ENCODE measurements around the gene KIF18B. TPM values are rescaled to one million over a fixed set of nuclear protein-coding genes. Genes with fewer than 3 reads are reported as not detected.

The KIF18B gene
- polyA plus RNA-seq, 3 donors, result not detected

DNA sequence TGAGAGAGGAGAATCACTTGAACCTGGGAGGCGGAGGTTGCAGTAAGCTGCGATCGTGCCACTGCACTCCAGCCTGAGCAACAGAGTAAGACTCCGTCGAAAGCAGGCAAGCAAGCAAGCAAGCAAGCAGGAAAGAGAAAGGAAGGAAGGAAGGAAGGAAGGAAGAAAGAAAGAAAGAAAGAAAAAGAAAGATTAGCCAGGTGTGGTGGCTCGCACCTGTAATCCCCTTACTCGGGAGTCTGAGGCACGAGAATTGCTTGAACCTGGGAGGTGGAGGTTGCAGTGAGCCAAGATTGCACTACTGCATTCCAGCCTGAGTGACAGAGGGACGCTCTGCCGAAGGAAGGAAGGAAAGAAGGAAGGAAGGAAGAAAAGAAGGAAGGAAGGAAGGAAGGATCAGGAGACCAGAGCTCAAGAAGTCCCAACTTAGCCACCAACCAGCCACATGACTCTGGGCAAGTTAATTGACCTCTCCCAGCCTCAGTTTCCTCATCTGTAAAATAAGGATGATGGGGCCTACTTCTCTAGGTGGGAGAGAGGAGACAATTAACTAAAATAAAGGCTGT is 38.7 kb downstream of the KIF18B start:
- H3K36me3 ChIP-seq (replicated peaks in 1 of 2; ENCODE audit: control insufficient read depth in 1 of 2, insufficient read depth in 2 of 2, low read length in 2 of 2), result no peaks in the 10 kb centered on the region
- H3K79me2 ChIP-seq (ENCODE audit: insufficient read depth, low read length), result no peaks in the 10 kb centered on the region
- no peak overlapping the region for H3K4me3 Mint-ChIP-seq
- peaks cover 0 to 2% (median 0%) of the 10 kb centered on the region in 7 donors for H3K9me3 Mint-ChIP-seq
- peaks cover 38% of the 10 kb centered on the region for H3K4me1 Mint-ChIP-seq
- H2AFZ ChIP-seq (ENCODE audit: insufficient read depth, low read depth, low read length, poor library complexity, severe bottlenecking), result no peak overlapping the region
- intact Hi-C loops (cut with micrococcal nuclease), result no loop called here
- H3K27ac Mint-ChIP-seq, result no peak overlapping the region
- no peaks in the 10 kb centered on the region for H3K9me3 ChIP-seq (replicated peaks in 1 of 2; ENCODE audit: control insufficient read depth in 1 of 2, insufficient read depth in 1 of 2, low read length in 2 of 2)
- WGBS (ENCODE audit: insufficient coverage), result 98% methylated on average over 8 of the region's 10 CpGs
- H3K36me3 Mint-ChIP-seq, result peaks cover 0 to 11% of the 10 kb centered on the region in 2 donors
- no peak overlapping the region for H3K4me2 ChIP-seq (replicated peaks; ENCODE audit: extremely low read depth, low read length, poor library complexity, severe bottlenecking)
- no peak overlapping the region for H3K9ac ChIP-seq (ENCODE audit: insufficient read depth, low read length, poor library complexity, severe bottlenecking)
- H3K27me3 Mint-ChIP-seq (ENCODE audit: low read depth in 3 of 3), result peaks cover 25 to 35% (median 26%) of the 10 kb centered on the region in 3 donors
- H3K4me3 ChIP-seq (replicated peaks in 1 of 3; ENCODE audit: low read depth in 2 of 3, low read length in 3 of 3), result no peak overlapping the region
- H3K27me3 ChIP-seq (ENCODE audit: control insufficient read depth in 2 of 2, insufficient read depth in 2 of 2, low read length in 2 of 2), result peaks cover 6 to 27% of the 10 kb centered on the region in 2 donors
- peak in 1 of 3 donors; percentile 2 for DNase-seq
- TF ChIP-seq, protein P1, sequence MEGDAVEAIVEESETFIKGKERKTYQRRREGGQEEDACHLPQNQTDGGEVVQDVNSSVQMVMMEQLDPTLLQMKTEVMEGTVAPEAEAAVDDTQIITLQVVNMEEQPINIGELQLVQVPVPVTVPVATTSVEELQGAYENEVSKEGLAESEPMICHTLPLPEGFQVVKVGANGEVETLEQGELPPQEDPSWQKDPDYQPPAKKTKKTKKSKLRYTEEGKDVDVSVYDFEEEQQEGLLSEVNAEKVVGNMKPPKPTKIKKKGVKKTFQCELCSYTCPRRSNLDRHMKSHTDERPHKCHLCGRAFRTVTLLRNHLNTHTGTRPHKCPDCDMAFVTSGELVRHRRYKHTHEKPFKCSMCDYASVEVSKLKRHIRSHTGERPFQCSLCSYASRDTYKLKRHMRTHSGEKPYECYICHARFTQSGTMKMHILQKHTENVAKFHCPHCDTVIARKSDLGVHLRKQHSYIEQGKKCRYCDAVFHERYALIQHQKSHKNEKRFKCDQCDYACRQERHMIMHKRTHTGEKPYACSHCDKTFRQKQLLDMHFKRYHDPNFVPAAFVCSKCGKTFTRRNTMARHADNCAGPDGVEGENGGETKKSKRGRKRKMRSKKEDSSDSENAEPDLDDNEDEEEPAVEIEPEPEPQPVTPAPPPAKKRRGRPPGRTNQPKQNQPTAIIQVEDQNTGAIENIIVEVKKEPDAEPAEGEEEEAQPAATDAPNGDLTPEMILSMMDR (IDR thresholded peaks at IDR 0.05), result no peak
- H3K4me1 ChIP-seq (ENCODE audit: control insufficient read depth in 1 of 2, insufficient read depth in 2 of 2, low read length in 2 of 2), result peaks cover 29 to 36% of the 10 kb centered on the region in 2 donors
- H3K27ac ChIP-seq (ENCODE audit: low read depth in 1 of 2, low read length in 2 of 2), result no peak overlapping the region
- H4K20me1 ChIP-seq (ENCODE audit: insufficient read depth, low read length), result no peaks in the 10 kb centered on the region

GRCh38 chr17:44907729-44908470 is 39.7 kb downstream of the KIF18B start:
- Mint-ChIP-seq H3K4me3 (no peak overlapping the region), H3K27me3 (ENCODE audit: low read depth in 3 of 3) (peaks cover 19 to 29% (median 22%) of the 10 kb centered on the region in 3 donors), H3K9me3 (peaks cover 0 to 2% (median 0%) of the 10 kb centered on the region in 7 donors), H3K36me3 (peaks cover 0 to 11% of the 10 kb centered on the region in 2 donors), H3K27ac (no peak overlapping the region), H3K4me1 (peaks cover 38% of the 10 kb centered on the region)
- TF ChIP-seq, protein P1 (IDR thresholded peaks at IDR 0.05), result no peak
- Histone ChIP-seq H3K79me2 (ENCODE audit: insufficient read depth, low read length) (no peaks in the 10 kb centered on the region), H4K20me1 (ENCODE audit: insufficient read depth, low read length) (no peaks in the 10 kb centered on the region), H3K4me3 (replicated peaks in 1 of 3; ENCODE audit: low read depth in 2 of 3, low read length in 3 of 3) (no peak overlapping the region), H3K36me3 (replicated peaks in 1 of 2; ENCODE audit: control insufficient read depth in 1 of 2, insufficient read depth in 2 of 2, low read length in 2 of 2) (no peaks in the 10 kb centered on the region), H3K4me2 (replicated peaks; ENCODE audit: extremely low read depth, low read length, poor library complexity, severe bottlenecking) (no peak overlapping the region), H3K4me1 (ENCODE audit: control insufficient read depth in 1 of 2, insufficient read depth in 2 of 2, low read length in 2 of 2) (peaks cover 29 to 36% of the 10 kb centered on the region in 2 donors), H3K9ac (ENCODE audit: insufficient read depth, low read length, poor library complexity, severe bottlenecking) (no peak overlapping the region), H2AFZ (ENCODE audit: insufficient read depth, low read depth, low read length, poor library complexity, severe bottlenecking) (no peak overlapping the region), H3K9me3 (replicated peaks in 1 of 2; ENCODE audit: control insufficient read depth in 1 of 2, insufficient read depth in 1 of 2, low read length in 2 of 2) (no peaks in the 10 kb centered on the region), H3K27ac (ENCODE audit: low read depth in 1 of 2, low read length in 2 of 2) (no peak overlapping the region), H3K27me3 (ENCODE audit: control insufficient read depth in 2 of 2, insufficient read depth in 2 of 2, low read length in 2 of 2) (peaks cover 6 to 20% of the 10 kb centered on the region in 2 donors)
- intact Hi-C loops (cut with micrococcal nuclease), result no loop called here
- WGBS (ENCODE audit: insufficient coverage), result 100% methylated on average over 4 of the region's 11 CpGs
- no peak for DNase-seq
